Measurements from ENCODE around the gene WSB2.

Gene WSB2

DNA sequence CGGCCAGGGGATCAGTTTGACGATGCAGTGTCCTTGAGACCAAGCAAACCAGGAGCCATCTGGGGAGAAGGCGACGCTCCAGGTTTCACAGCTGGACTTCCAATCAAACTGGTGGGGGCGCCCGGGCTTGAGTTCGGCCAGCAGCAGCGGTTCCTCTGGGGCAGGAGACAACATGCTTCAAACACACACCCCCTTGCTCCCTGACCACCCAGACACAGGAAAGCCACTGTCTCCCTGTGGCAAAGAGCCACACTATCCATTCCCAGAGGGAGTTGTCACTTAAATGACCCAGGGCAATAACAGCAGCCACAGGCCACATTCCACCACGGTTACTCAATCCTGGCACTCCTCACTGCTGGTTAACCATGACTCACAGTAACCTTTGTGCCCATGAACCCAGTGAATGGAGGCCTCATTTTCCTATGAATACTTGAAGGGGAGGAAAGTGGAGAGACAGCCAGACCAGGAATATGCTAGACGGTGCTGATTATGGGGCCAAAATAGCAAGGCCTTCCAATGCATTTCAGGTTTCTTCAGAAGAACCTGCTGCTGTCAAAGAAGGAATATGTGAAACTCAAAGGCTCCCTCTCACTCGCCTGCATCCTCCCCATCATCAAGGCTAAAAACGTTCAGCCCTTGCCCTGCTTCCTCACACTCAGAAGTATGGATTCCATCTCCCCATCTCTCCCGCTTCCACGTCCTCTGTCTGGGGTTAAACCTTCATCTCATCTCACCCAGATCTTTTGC lies 8.5 kb downstream of the WSB2 start:
- Histone ChIP-seq H3K27ac (ENCODE audit: low read depth, low read length, severe bottlenecking) (peak overlapping the region; percentile 75), H3K36me3 (ENCODE audit: control insufficient read depth, insufficient read depth, low read length) (peaks cover 46% of the 10 kb centered on the region)
- WGBS, 2 experiments (ENCODE audit: insufficient coverage in 2 of 2), result 85 to 87% methylated on average over 11 to 14 of the region's 14 CpGs

DNA sequence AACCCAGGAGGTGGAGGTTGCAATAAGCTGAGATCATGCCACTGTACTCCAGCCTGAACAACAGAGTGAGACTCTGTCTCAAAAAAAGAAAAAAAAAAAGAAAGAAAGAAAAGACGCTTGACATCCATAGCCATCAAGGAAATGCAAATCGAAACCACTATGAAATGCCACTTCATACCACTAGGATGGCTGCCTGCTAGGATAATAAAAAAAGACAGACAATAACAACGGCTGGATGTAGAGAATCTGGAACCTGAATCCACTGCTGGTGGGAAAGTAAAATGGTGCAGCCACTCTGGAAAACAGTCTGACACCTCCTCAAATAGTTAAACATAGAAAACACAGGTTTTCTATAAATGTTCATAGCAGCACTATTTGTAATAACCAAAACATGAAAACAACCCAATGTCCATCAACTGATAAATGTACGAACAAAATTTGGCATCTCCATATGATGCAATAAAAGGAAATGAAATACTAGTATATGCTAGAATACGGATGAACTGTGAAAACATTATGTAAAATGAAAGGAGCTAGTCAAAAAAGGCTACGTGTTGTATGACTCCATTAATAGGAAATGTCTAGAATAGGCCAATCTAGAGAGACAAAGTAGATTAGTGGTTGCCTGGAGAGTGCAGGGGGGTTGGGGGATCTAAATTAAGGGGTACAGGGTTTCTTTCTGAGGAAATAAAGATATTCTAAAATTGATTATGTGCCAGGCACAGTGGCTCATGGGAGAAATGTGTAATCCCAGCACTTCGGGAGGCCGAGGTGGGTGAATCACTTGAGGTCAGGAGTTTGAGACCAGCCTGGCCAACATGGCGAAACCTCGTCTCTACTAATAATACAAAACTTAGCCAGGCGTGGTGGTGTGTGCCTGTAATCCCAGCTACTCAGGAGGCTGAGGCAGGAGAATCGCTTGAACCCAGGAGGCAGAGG lies 9.7 kb downstream of the WSB2 start:
- no peak overlapping the region for H3K27ac ChIP-seq (ENCODE audit: low read depth, low read length, severe bottlenecking)
- peaks cover 11% of the 10 kb centered on the region for H3K4me1 ChIP-seq (ENCODE audit: control insufficient read depth, insufficient read depth, low read length, poor library complexity, severe bottlenecking)
- no peak overlapping the region for H3K4me3 ChIP-seq (ENCODE audit: extremely low read depth, insufficient read depth, low read length, poor library complexity, severe bottlenecking)
- peaks cover 56% of the 10 kb centered on the region for H3K36me3 ChIP-seq (ENCODE audit: control insufficient read depth, insufficient read depth, low read length)
- no peaks in the 10 kb centered on the region for H3K9me3 ChIP-seq (ENCODE audit: control insufficient read depth, low read length)
- 94 to 97% methylated on average over 5 of the region's 12 CpGs for WGBS, 2 experiments (ENCODE audit: insufficient coverage in 2 of 2)

More for the DNA sequence above, 8.5 kb downstream of the WSB2 start:
- Histone ChIP-seq H3K4me1 (ENCODE audit: control insufficient read depth, insufficient read depth, low read length, poor library complexity, severe bottlenecking) (peaks cover 11% of the 10 kb centered on the region), H3K4me3 (ENCODE audit: extremely low read depth, insufficient read depth, low read length, poor library complexity, severe bottlenecking) (no peak overlapping the region), H3K9me3 (ENCODE audit: control insufficient read depth, low read length) (no peaks in the 10 kb centered on the region)

DNA sequence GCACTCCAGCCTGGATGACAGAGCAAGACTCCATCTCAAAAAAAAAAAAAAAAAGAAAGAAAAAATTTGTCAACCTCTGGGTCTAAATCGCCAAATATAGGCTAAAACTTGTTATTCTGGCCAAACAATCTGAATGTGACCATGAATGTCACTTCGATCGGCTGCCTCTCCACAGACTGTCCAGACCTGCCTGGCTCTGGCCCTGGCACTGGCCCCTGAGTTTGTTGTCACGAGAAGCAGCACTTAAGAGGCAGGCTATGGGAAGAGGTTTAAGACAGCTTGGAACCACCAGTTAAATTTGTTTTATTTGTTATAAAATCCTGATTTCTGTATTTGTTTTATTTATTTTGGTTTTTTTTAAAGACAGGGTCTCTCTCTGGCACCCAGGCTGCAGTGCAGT lies 14.5 kb downstream of the WSB2 start:
- peaks cover 80% of the 10 kb centered on the region for H3K36me3 ChIP-seq (ENCODE audit: control insufficient read depth, insufficient read depth, low read length)
- H3K9me3 ChIP-seq (ENCODE audit: control insufficient read depth, low read length), result no peaks in the 10 kb centered on the region
- H3K4me3 ChIP-seq (ENCODE audit: extremely low read depth, insufficient read depth, low read length, poor library complexity, severe bottlenecking), result no peak overlapping the region
- no peak overlapping the region for H3K27ac ChIP-seq (ENCODE audit: low read depth, low read length, severe bottlenecking)
- no peaks in the 10 kb centered on the region for H3K4me1 ChIP-seq (ENCODE audit: control insufficient read depth, insufficient read depth, low read length, poor library complexity, severe bottlenecking)
- WGBS, 2 experiments (ENCODE audit: insufficient coverage in 2 of 2), result 98 to 100% methylated on average over 3 to 4 of the region's 4 CpGs

DNA sequence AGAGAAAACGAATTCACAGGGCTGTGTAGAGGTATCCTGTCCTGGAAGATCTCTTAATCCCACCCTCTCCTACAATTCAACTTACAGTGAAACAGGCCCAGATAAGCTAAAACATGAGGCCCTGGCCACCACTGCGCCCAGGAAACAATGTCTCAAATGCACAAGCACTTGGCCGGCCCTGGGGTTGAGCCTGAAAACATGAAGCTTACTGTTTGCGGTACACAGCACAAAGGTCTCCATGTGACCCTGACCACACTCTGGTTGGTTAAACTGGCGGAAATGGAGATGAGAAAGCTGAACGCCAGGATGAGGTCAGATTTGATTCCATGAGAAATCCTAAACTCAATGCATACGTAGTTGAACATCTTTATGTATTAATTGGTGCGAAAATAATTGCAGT lies 16.4 kb downstream of the WSB2 start:
- Histone ChIP-seq H3K36me3 (ENCODE audit: control insufficient read depth, insufficient read depth, low read length) (peaks cover 80% of the 10 kb centered on the region), H3K27ac (ENCODE audit: low read depth, low read length, severe bottlenecking) (no peak overlapping the region), H3K9me3 (ENCODE audit: control insufficient read depth, low read length) (no peaks in the 10 kb centered on the region), H3K4me1 (ENCODE audit: control insufficient read depth, insufficient read depth, low read length, poor library complexity, severe bottlenecking) (no peaks in the 10 kb centered on the region), H3K4me3 (ENCODE audit: extremely low read depth, insufficient read depth, low read length, poor library complexity, severe bottlenecking) (no peak overlapping the region)
- WGBS, 2 experiments (ENCODE audit: insufficient coverage in 2 of 2), result 95% methylated on average over 4 to 5 of the region's 8 CpGs

DNA sequence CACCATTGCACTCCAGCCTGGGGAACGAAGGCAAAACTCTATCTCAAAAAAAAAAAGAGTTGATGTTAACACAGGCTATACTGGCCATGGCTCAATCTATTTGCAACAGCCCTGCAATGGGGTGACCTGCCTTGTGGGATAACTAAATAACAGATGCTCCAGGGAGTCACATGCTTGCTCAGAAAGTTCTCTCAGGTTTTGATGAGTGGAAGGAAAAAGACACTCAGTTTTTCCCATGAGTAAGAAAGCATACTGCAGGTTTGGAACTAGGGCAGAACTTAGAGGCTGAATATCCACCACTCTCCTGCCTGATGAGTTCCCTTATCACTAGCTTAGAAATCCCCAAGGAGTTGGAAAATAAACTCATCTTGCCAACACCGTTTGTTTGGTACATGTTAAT lies 16.9 kb downstream of the WSB2 start:
- H3K4me1 ChIP-seq (ENCODE audit: control insufficient read depth, insufficient read depth, low read length, poor library complexity, severe bottlenecking), result no peaks in the 10 kb centered on the region
- WGBS, 2 experiments (ENCODE audit: insufficient coverage in 2 of 2), result 100% methylated on average over 1 to 2 of the region's 2 CpGs
- H3K27ac ChIP-seq (ENCODE audit: low read depth, low read length, severe bottlenecking), result no peak overlapping the region
- peaks cover 80% of the 10 kb centered on the region for H3K36me3 ChIP-seq (ENCODE audit: control insufficient read depth, insufficient read depth, low read length)
- H3K9me3 ChIP-seq (ENCODE audit: control insufficient read depth, low read length), result no peaks in the 10 kb centered on the region
- H3K4me3 ChIP-seq (ENCODE audit: extremely low read depth, insufficient read depth, low read length, poor library complexity, severe bottlenecking), result no peak overlapping the region

DNA sequence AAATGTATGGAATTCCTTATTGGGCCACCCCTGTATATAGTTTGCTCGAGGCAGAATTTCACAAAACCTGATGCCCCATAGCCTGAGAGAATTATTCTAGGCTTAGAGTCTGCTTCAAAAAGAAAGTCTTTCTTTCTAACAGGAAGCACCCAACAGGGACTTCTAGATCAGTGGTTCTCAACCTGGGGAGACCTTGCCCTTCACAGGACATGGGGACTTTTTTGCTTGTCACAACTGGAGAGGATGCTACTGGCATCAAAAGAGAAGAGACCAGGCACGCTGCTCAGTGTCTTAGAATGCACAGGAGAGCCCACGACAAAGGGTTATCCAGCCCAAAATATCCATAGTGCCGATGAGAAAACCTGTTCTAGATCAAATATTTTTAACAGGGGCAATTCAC lies 18.9 kb downstream of the WSB2 start:
- 96% methylated on average over 3 to 4 of the region's 4 CpGs for WGBS, 2 experiments (ENCODE audit: insufficient coverage in 2 of 2)
- H3K36me3 ChIP-seq (ENCODE audit: control insufficient read depth, insufficient read depth, low read length), result peaks cover 82% of the 10 kb centered on the region
- H3K4me3 ChIP-seq (ENCODE audit: extremely low read depth, insufficient read depth, low read length, poor library complexity, severe bottlenecking), result no peak overlapping the region
- H3K27ac ChIP-seq (ENCODE audit: low read depth, low read length, severe bottlenecking), result no peak overlapping the region
- H3K4me1 ChIP-seq (ENCODE audit: control insufficient read depth, insufficient read depth, low read length, poor library complexity, severe bottlenecking), result no peaks in the 10 kb centered on the region
- no peaks in the 10 kb centered on the region for H3K9me3 ChIP-seq (ENCODE audit: control insufficient read depth, low read length)

DNA sequence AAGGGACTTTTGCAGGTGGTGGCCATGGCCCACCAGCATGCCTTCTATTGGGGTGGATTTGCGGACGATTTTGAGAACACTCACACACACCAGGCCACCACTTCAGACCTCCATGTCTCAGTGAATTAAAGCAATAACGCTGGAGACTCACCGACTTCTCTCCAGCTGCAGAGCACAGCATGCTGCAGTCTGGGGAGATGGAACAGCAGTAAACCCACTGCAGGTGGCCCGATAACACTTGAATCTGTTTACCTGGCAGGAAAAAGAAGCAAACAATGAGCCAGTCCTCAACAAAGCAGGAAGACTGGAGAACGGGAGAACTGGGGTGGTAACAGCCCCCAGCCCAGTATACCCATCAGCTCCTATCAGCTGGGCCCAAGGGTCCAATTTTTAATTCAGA lies 22.8 kb downstream of the WSB2 start:
- Histone ChIP-seq H3K27ac (ENCODE audit: low read depth, low read length, severe bottlenecking) (no peak overlapping the region), H3K9me3 (ENCODE audit: control insufficient read depth, low read length) (no peaks in the 10 kb centered on the region), H3K36me3 (ENCODE audit: control insufficient read depth, insufficient read depth, low read length) (peaks cover 96% of the 10 kb centered on the region), H3K4me3 (ENCODE audit: extremely low read depth, insufficient read depth, low read length, poor library complexity, severe bottlenecking) (no peak overlapping the region), H3K4me1 (ENCODE audit: control insufficient read depth, insufficient read depth, low read length, poor library complexity, severe bottlenecking) (no peaks in the 10 kb centered on the region)
- 89 to 93% methylated on average over 3 to 4 of the region's 6 CpGs for WGBS, 2 experiments (ENCODE audit: insufficient coverage in 2 of 2)

DNA sequence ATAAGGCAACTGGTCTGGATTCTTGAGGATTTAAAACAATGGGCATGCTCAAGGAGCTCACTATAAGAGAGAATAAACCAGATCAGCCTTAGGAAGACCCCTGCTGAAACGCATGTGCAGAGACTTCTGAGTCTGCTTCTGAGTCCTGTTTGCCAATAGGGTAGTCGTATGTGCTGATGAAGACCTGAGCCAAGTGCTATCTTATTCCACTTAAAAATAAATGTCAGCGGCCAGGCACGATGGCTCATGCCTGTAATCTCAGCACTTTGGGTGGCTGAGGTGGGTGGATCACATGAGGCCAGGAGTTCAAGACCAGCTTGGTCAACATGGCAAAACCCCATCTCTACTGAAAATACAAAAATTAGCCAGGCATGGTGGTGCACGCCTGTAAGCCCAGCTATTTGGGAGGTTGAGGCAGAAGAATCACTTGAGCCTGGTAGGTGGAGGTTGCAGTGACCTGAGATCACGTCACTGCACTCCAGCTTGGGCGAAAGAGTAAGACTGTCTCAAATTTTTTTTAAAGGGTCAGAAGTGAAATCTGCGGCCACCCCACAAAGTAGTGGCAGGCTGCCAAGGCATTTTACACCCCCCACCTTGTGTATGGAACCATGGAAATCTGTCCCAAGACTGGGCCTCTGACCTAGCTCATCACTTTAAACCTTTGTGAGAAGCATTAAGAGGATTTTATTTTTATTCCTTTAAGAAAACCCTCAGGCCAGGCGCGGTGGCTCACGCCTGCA lies 24.1 kb downstream of the WSB2 start:
- H3K36me3 ChIP-seq (ENCODE audit: control insufficient read depth, insufficient read depth, low read length), result peaks cover 96% of the 10 kb centered on the region
- no peak overlapping the region for H3K27ac ChIP-seq (ENCODE audit: low read depth, low read length, severe bottlenecking)
- no peak overlapping the region for H3K4me3 ChIP-seq (ENCODE audit: extremely low read depth, insufficient read depth, low read length, poor library complexity, severe bottlenecking)
- H3K4me1 ChIP-seq (ENCODE audit: control insufficient read depth, insufficient read depth, low read length, poor library complexity, severe bottlenecking), result no peaks in the 10 kb centered on the region
- H3K9me3 ChIP-seq (ENCODE audit: control insufficient read depth, low read length), result no peaks in the 10 kb centered on the region
- 99 to 100% methylated on average over 10 of the region's 11 CpGs for WGBS, 2 experiments (ENCODE audit: insufficient coverage in 2 of 2)

DNA sequence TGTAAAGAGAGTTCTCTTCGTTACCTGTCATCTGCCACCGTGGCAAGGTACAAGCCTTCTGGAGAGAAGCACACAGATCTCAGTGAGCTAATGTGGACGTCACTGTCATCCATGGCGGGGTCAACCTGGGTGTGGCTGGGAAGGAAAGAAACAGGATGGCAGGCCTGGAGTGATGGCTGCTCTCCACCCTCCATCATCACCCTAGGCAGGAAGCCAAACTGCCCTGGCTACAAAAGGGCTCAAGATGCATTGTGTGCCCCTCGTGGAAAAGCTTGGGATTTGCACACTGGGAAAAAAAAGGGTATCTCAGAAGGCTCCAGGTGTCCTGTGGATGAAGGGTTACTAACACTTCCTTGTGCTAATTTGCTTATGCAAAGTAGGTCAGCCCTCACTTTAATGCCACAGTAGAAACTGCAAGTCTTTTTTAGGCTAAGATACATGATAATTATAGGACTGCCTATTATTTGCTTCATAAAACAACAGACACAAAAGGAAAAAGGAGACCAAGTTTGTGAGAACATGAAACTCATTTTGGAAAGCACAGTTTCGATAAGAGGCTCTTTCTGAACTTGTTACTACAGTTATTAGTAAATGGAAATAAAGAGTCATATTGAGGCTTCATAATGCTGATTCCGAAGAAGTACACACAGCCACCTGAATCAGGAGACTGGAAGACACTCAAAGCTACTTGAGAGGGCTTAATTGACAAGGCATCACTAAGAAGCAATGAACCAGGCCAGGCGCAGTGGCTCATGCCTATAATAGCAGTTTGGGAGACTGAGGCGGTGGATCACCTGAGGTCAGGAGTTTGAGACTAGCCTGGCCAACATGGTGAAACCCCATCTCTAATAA lies 25.6 kb downstream of the WSB2 start:
- Histone ChIP-seq H3K9me3 (ENCODE audit: control insufficient read depth, low read length) (no peaks in the 10 kb centered on the region), H3K36me3 (ENCODE audit: control insufficient read depth, insufficient read depth, low read length) (peaks cover 96% of the 10 kb centered on the region), H3K27ac (ENCODE audit: low read depth, low read length, severe bottlenecking) (no peak overlapping the region), H3K4me1 (ENCODE audit: control insufficient read depth, insufficient read depth, low read length, poor library complexity, severe bottlenecking) (no peaks in the 10 kb centered on the region), H3K4me3 (ENCODE audit: extremely low read depth, insufficient read depth, low read length, poor library complexity, severe bottlenecking) (no peak overlapping the region)
- WGBS, 2 experiments (ENCODE audit: insufficient coverage in 2 of 2), result 92 to 99% methylated on average over 7 of the region's 9 CpGs
